CD4-positive, alpha-beta T cell treated with Interferon alpha-2 for 1 hour (primary cell): Measurements from ENCODE around the gene CENPN.
A peak's percentile ranks its signal among the peaks of the same experiment; 100 is the strongest.

Experiments used
- DNase-seq, 2 donors: peaks; one replicate each; pipeline ENCODE4 v3.0.0-alpha.2; 2020 to 2022

Gene CENPN

GRCh38 chr16:80992676-80993293, 14.2 kb upstream of the CENPN start:
- DNase-seq, result no peak

DNA sequence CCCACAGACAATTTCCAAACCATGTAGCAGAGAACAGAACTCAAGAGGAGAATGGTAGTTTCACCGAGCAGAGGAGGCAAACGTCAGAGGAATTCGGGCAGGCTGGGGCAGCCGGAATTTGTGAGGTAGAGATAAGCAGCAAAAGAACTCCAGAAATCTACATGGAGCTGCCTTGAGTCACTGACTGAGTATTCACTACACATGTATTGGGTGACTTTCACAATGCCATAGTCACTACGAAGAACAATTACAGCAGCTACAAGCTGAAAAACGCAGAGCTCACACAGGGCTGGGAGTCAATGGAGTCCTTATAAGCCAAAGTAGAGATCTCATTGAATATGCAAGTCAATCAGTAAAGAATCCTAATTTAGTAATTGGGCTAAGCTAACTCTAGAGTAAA, 13.7 kb upstream of the CENPN start:
- DNase-seq, result no peak

DNA sequence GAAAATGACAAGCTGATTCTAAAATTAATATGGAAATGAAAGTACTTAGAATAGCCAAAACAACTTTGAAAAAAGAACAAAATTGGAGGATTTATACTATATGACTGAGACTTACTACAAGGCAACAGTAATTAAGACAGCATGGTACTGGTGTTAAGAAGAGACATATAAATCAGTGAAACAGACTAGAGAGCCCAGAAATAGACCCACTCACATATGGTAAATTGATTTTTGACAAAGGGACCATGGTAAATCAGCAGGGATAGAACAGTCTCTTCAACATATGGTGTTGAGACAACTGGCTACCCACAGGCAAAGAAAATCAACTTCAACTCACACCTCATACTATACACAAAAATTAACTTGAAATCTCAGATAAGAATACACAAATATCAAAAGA, 13.2 kb upstream of the CENPN start:
- no peak for DNase-seq

DNA sequence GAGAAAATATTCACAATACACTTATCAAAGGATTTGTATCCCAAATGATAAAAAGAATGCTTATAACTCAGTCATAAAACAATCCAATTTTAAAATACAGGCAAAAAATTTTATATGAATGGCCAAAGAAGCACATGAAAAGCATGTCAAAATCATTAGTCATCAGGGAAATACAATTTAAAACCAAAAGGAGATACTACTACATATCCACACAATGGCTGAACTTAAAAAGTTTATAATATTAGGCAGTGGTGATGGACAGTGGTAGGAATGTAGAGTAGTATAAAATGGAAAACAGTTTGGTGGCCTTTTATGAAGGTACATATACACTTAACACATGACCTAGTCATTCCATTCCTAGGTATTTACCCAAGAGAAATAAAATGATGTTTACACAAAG, 12.6 kb upstream of the CENPN start:
- DNase-seq, result no peak

DNA sequence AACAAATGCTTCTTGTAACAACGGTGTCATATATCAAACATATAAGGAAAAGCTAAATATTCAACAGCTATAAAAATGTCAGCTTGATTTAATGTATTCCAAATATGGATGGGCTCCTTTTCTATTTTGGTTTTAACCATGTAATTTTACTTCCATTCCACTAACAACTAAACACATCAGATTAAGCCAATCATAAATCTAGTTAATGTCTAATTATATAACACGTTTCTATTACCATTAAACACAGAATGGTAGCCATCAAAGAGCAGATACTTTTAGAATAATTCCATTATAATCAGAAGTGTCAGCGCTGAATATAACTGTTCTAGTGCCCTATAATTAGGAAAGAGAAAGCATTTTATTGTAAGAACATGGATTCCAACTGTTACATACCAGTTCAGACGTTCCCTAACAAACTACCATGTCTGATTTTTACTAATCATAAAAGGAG, 10.3 kb upstream of the CENPN start:
- no peak for DNase-seq

GRCh38 chr16:80997139-80997798, 9.7 kb upstream of the CENPN start:
- DNase-seq, result peak in 1 of 2 donors; percentile 58

DNA sequence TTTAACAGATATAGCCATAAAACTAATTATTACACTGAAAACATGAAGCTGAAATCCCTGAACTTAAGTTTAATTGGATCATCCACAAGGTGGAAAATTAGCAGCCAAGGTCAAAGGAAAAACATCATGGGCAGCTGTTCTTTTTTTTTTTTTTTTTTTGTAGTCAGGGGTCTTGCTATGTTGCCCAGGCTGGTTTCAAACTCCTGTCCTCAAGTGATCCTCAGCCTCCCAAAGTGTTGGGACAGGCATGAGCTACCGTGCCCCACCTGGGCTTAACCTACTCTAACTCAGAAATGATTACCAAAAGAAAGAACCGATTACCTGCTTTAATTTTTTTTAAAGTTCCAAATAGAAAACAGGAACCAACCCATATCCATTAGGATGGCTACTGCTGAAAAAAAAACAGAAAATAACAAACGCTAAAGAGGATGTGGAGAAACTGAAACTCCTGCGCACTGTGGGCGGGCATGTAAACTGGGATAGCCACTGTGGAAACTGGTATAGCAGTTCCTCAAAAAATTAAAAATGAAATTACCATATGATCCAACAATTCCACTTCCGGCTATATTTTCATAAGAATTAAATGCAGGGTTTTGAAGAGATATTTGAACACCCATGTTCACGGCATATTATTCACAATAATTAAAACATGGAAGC, 8.9 kb upstream of the CENPN start:
- no peak for DNase-seq

DNA sequence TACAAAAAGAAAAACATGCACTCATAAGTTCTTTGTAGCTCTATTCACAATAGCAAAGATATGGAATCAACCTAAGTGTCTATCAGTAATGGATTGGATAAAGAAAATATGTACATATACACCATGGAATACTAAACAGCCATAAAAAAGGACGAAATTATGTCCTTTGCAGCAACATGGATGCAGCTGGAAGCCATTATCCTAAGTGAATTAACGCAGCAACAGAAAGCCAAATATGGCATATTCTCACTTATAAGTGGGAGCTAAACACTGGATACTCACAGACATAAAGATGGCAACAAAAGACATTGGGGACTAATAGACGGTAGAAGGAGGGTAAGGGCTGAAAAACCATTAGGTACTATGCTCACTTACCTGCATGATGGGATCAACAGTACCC, 6.1 kb upstream of the CENPN start:
- no peak for DNase-seq

DNA sequence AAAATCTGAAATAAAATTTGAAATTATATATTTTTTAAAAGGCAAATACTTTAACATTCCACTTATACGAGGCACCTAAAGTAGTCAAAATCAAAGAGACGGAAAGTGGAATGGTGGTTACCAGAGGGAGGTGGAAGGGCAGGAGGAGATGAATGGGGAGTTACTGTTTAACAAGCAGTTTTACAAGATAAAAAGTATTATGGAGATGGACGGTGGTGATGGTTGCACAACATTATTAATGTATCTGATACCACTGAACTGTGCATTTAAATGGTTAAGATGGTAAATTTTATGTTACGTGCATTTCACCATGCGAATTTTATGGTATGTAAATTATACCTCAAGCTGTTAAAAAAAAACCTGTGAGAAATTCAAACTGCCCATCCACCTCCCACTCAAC, 5.7 kb upstream of the CENPN start:
- DNase-seq, result no peak

DNA sequence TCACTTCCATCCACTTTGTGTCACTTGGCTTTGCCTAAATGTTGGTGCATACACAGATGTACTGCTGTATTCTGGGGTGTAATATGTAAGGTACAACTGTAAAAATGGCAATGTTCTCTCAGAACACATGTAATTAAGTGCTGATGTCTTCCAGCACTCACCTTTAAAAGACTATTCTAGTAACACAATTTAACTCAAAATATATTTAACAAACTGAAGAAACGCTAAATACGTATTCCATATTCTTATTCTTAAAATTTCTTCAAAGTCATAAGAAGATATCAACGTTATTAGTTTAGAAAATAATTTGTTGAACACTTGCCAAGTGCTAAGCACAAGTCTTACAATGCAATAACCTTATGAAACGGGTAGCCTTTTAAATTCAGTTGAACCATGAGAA, 4.0 kb upstream of the CENPN start:
- no peak for DNase-seq

DNA sequence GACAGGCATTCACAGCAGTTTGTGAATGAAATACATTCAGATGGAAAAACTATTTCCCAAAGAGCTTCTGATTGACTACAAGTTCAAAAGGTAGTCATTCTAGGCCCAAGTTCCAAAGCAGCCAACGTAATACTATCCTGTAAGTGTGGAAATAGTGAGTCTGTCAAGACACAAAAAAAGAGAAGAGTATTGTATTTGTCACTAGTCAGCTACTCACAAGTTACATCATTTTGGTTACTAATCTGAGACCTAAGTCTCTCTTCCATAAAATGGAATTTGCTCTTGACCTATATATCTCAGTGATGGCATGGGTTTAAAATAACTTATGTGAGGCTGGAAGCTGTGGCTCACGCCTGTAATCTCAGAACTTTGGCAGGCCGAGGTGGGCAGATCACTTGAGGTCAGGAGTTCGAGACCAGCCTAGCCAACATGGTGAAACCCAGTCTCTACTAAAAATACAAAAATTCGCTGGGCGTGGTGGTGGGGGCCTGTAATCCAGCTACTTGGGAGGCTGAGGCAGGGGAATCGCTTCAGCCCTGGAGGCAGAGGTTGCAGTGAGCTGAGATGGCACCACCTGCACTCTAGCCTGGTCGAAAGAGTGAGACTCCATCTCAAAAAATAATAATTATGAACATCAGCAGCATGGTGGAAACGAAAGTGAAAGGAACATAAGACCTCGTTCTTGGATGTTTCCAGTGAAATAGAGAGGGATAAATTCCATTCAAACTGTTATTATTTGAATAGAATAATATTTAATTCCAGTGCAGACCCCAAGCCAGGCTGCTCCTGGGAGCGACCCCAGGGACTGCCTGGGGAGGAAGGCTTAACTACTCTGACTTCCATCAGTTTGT, 3.2 kb upstream of the CENPN start:
- DNase-seq, result peak in 1 of 2 donors; percentile 33

DNA sequence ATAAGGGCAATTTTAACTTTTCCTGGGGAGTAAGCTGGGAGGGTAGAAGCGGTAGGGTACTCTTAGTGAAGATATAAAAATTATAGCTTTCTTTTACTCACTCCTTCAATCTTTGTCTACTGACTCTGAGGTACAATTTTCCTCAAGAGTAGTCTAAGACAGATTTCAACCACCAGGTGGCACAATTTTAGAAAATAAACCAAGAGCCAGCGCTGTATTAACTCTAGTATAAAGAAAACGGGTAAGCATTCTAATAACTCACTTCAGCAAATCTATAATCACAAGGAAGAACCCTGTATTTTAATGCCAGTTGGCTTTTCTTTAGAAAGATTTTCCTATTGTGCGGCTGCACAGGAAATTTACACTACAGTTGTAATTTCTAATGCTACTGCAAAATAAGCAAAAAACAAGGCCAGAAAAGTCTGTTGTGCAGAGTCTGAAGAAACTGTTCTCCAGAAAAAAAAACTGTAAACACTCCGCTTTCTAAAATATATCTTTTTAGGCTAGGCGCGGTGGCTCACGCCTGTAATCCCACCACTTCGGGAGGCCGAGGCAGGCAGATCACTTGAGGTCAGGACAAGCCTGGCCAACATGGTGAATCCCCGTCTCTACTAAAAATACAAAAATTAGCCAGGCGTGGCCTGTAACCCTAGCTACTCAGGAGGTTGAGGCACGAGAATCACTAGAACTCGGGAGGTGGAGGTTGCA, 2.2 kb upstream of the CENPN start:
- peak; percentile 41 to 83 for DNase-seq

- DNase-seq, result no peak
These were observed 1.3 kb upstream of the CENPN start for GRCh38 chr16:81005610-81006161.

DNA sequence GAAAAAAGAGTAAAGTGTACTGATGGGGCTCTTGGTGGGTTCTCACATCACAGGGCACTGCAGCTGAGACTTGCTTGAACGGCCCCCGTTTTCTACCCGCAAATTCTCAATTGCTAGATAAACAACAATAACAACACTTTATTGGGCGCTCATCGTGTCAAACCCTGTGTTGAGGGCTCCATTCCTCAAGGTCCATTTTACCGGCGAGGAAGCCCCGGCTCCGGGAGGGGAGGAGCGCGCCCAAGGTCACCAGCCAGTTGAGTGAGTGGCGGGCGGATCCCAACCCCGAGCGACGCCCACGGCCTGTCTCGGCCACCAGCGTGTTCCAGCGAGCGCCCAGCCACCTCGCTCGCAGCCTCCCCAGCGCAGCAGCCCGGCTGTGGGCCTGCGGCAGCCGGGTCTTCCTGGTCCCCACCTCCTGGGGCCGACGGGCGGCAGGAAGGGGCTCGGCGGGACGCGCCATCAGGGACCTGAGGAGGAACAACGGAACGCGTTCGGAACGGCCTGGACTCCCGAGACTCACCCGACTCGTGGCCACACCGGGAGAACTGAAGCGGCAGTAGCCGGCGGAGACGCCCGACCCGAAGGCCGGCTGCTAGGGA, 702 bp upstream of the CENPN start:
- peak; percentile 67 to 79 for DNase-seq

GRCh38 chr16:81008505-81008789, 1.4 kb downstream of the CENPN start:
- no peak for DNase-seq

GRCh38 chr16:81012974-81013373, 6.0 kb downstream of the CENPN start:
- no peak for DNase-seq

- DNase-seq, result no peak
These were observed 7.7 kb downstream of the CENPN start for GRCh38 chr16:81014672-81015071.

DNA sequence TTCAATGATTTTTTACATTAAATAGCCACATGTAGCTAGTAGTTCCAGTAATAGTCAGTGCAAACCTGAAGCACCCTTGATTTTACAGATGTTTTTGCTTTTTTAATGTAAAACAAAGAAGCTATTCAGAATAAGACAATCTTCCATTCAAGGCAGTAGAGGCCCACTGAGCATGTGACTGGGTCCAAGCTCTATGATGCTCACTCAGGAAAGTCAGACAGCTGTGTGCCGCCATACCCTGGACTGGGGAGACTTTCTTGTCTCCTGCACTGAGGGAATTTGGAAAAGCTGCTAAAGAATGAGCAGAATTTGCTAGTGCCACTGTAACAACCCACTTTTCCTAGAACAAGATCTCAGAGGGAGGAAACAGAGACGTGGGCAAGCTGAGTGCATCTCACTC, 11.5 kb downstream of the CENPN start:
- no peak for DNase-seq

DNA sequence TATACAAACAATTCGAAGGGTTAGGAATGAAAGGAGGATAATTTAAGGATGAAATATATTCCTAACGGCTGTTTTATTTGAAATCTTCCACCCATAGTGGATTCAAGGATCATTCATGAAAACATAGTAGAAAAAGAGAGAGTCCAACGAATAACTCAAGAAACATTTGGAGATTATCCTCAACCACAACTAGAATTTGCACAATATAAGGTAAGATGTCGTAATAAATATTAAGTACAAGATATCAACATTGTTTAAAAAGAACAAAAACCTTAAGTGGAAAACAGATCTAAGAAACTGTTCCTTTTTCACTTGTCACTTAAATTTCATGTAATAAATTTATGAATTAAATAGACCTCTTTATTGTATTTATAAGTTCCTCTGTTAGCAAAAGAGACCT, 19.4 kb downstream of the CENPN start:
- DNase-seq, result no peak

- DNase-seq, result no peak
These were observed 23.1 kb downstream of the CENPN start for GRCh38 chr16:81029930-81030604.

DNA sequence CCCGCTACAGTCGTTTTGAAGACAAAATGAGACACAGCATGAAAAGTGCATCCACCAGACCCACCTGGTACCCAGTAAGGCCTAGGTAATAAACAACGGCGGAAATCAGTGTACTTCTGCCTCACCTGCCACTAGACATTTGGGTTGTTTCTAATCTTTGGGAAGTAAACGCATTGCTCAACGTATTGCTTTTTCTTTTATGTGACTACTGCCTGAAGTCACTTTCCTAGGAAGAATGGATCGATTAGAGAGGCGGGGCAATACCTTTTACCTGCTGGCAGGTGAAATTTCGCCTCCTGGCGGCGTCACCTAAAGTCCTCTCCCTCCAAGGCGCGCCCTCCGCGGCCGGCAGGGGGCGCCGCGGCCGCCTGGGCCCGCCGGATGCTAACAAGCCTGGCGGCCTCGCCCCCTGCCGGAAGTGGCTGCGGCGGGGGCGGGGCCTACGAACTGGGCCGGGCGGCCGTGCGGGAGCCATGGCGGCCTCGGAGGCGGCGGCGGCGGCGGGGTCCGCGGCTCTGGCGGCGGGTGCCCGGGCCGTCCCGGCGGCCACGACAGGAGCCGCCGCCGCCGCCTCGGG, 28.5 kb downstream of the CENPN start, which contains the start of gene ATMIN:
ATMIN (plus strand) TSS at position 445 of the 577 bp plus-strand sequence; CDS start at position 474, 29 bp downstream.
- DNase-seq, result peak; percentile 88 to 92
